ENCODE measurements around the gene USE1.

Gene USE1

DNA sequence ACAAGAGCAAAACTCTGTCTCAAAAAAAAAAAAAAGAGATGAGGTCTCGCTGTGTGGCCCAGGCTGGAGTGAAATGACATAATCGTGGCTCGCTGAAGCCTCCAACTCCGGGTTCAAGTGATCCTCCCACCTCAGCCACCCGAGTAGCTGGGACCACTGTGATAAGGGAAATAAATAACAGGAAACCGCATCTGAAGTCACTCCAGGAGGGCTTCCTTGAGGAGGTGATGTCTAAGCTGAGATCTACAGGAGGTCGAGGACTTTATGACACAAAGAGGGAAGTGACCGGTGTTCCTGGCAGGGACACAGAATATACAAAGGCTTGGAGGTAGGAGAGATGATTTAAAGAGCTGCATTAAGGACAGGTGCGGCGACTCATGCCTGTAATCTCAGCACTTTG, 39.5 kb downstream of the USE1 start:
- H3K4me3 ChIP-seq (ENCODE audit: low read depth, low read length) = no peak overlapping the region
- no peak for TF ChIP-seq CTCF (IDR thresholded peaks at IDR 0.05; ENCODE audit: borderline replicate concordance, insufficient read depth, low read depth, low read length)

GRCh38 chr19:17255150-17255621, 40.0 kb downstream of the USE1 start:
- TF ChIP-seq CTCF (IDR thresholded peaks at IDR 0.05; ENCODE audit: borderline replicate concordance, insufficient read depth, low read depth, low read length) = no peak
- no peak overlapping the region for H3K4me3 ChIP-seq (ENCODE audit: low read depth, low read length)

- TF ChIP-seq CTCF (IDR thresholded peaks at IDR 0.05; ENCODE audit: borderline replicate concordance, insufficient read depth, low read depth, low read length) = no peak
- no peak overlapping the region for H3K4me3 ChIP-seq (ENCODE audit: low read depth, low read length)
Observed at GRCh38 chr19:17256130-17256529, 41.0 kb downstream of the USE1 start.

GRCh38 chr19:17259118-17259780, 44.1 kb downstream of the USE1 start:
- H3K4me3 ChIP-seq (ENCODE audit: low read depth, low read length) = no peak overlapping the region
- TF ChIP-seq CTCF (IDR thresholded peaks at IDR 0.05; ENCODE audit: borderline replicate concordance, insufficient read depth, low read depth, low read length) = no peak

GRCh38 chr19:17259934-17260333, 44.8 kb downstream of the USE1 start:
- H3K4me3 ChIP-seq (ENCODE audit: low read depth, low read length) = no peak overlapping the region
- no peak for TF ChIP-seq CTCF (IDR thresholded peaks at IDR 0.05; ENCODE audit: borderline replicate concordance, insufficient read depth, low read depth, low read length)

DNA sequence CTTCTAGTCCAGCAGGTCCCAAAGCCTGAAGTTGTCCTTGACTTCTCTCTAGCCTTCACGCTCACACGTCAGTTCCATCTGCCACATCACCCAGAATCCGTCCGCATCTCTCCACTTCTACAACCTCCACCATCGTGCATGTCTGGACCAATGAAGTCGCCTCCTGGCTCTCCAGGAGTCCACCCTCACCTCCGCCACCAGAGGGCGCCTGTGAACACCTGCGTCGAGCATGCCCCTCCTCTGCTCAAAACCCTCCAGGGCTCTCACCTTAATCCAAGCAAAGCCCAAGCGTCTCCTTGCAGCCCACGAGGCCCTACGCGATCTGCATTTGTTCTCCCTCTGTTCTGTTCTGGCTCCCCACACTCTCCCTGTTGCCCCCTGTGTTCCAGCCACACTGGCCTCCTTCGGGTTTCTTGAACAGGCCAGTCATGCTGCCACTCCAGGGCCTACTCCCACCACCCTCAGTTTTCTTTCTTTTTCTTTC, 45.7 kb downstream of the USE1 start:
- H3K4me3 ChIP-seq (ENCODE audit: low read depth, low read length) = no peak overlapping the region
- peak; percentile 96 for TF ChIP-seq CTCF (IDR thresholded peaks at IDR 0.05; ENCODE audit: borderline replicate concordance, insufficient read depth, low read depth, low read length)

DNA sequence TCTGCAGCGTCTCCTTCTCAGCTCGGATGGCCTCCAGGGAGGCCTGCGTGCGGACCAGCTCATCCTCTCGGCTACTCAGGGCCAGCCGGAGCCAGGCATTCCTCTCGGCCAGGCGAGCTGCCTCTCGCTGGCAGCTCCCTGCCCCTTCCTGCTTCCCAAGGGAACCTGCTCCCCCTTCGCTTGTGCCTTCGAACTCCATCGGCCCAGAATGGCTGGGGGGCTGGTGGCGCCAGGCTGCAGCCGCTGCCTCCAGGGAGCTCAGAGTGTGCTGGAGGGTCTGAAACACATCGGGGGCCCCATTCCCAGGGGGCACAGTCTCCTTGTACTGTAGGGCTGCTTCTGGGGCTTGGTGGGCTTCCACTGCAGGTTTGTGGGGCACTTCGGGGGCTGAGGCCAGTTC, 47.4 kb downstream of the USE1 start:
- TF ChIP-seq CTCF (IDR thresholded peaks at IDR 0.05; ENCODE audit: borderline replicate concordance, insufficient read depth, low read depth, low read length) = no peak
- H3K4me3 ChIP-seq (ENCODE audit: low read depth, low read length) = no peak overlapping the region

All from GM12875 (cell line).